Right lobe of liver (tissue), 6 donors: ENCODE measurements around the gene ANKRD31. TPM values are rescaled to one million over a fixed set of nuclear protein-coding genes. Genes with fewer than 3 reads are reported as not detected.
"Not testable (repeated sequence)": the region's sequence is repeated elsewhere in the genome, so short reads cannot be mapped to it uniquely, and the experiment has no call there.

ENCODE experiments used
- ATAC-seq, 4 donors: fragments of 200-7000 bp; cut with Tn5 transposase; one replicate each; pipeline ENCODE4 v1.9.1; 2020; ENCODE audit warnings: mild to moderate bottlenecking in 4 of 4, moderate library complexity in 4 of 4
- DNase-seq, 3 donors: peaks; one replicate each; pipeline ENCODE4 v3.0.0-alpha.2; 2020
- H3K27ac ChIP-seq, 3 donors: fragments of 200-600 bp; one replicate each; pipeline ENCODE4 v1.8.0; 2022
- H3K27me3 ChIP-seq, 2 donors: fragments of 200-600 bp; one replicate each; pipeline ENCODE4 v1.8.0; 2022
- H3K36me3 ChIP-seq, 4 donors: fragments of 200-600 bp; sonication (generic) in 1 of 4; one replicate each; pipeline versions ENCODE4 v1.5.1 to v1.8.0; 2017 to 2022; ENCODE audit warnings: control low read depth in 1 of 4
- H3K4me1 ChIP-seq, 4 donors: fragments of 200-600 bp; sonication (generic) in 1 of 4; one replicate each; pipeline versions ENCODE4 v1.5.1 to v1.8.0; 2017 to 2022; ENCODE audit warnings: control low read depth in 1 of 4
- H3K4me3 ChIP-seq, 3 donors: fragments of 200-600 bp; one replicate each; pipeline ENCODE4 v1.8.0; 2022
- H3K9me3 ChIP-seq, 4 donors: fragments of 200-600 bp; sonication (generic) in 1 of 4; one replicate each; pipeline versions ENCODE4 v1.5.1 to v1.8.0; 2017 to 2022; ENCODE audit warnings: control low read depth in 1 of 4
- CTCF ChIP-seq, 4 donors: fragments of 200-600 bp in 3 of 4; fragments of 450-650 bp in 1 of 4; IDR thresholded peaks; one replicate each; pipeline versions ENCODE4 v1.5.1 to v1.8.0; 2016 to 2022; ENCODE audit warnings: antibody characterized with exemption in 4 of 4, mild to moderate bottlenecking in 2 of 4
- POLR2A ChIP-seq: fragments of 450-650 bp; IDR thresholded peaks from one replicate; pipeline ENCODE4 v1.6.1; 2017; ENCODE audit warnings: antibody characterized with exemption, mild to moderate bottlenecking
- WGBS: methylation state at CpG from one replicate; pipeline ENCODE4 v1.1.6; 2018; ENCODE audit warnings: low coverage, low lambda C conversion rate; ENCODE audit not compliant: insufficient coverage; ENCODE audit errors: missing lambda C conversion rate; 5-methylcytosine and 5-hydroxymethylcytosine counted together
- intact Hi-C, 2 donors: fragments of 100-400 bp; cut with DNase I; formaldehyde crosslinking; loops; one replicate each; pipeline versions ENCODE4 v1.11.2 to v1.14.1; 2022
- total RNA-seq, 6 experiments: library from RNA; depleted of rRNA in 2 of 6; stranded (reverse); fragments of >200 nt in 2 of 6; fragmentation: NEBNext Ultra II Directional in 3 of 6; extraction: Animal tissue kit (Norgen Biotek cat#: 25700) in 3 of 6; gene quantifications; one replicate each; pipeline versions ENCODE4 v1.1.0 to v1.2.4, GENCODE V29; 2016 to 2023
- donor health status: DM: no; HTN: yes; CAD: no.
- donor health status: DM: no; HTN: no; CAD: no.
- donor health status: DM: no; HTN: no; CAD: no.
- donor health status: DM: no; HTN: yes; CAD: no.
- donor health status: DM: no; HTN: yes; CAD: no.

Gene ANKRD31
- total RNA-seq, 6 experiments from 2014 or later: 0.02 to 0.15 (median 0.12) TPM; not detected in 1

- peak in 1 of 4 donors; percentile 31 for ATAC-seq
- Histone ChIP-seq H3K4me1 (no peaks in the 10 kb centered on the region), H3K36me3 (no peaks in the 10 kb centered on the region), H3K9me3 (no peaks in the 10 kb centered on the region), H3K27me3 (no peaks in the 10 kb centered on the region), H3K27ac (no peak overlapping the region), H3K4me3 (no peak overlapping the region)
- intact Hi-C loops: no loop called here
- DNase-seq: no peak
- 90% methylated on average over 1 of the region's 1 CpG for WGBS
- no peak for TF ChIP-seq POLR2A
- peak in 1 of 4 donors; percentile 14 for TF ChIP-seq CTCF (IDR thresholded peaks at IDR 0.05)
Observed at GRCh38 chr5:75279321-75279720, 42.6 kb upstream of the ANKRD31 start.

DNA sequence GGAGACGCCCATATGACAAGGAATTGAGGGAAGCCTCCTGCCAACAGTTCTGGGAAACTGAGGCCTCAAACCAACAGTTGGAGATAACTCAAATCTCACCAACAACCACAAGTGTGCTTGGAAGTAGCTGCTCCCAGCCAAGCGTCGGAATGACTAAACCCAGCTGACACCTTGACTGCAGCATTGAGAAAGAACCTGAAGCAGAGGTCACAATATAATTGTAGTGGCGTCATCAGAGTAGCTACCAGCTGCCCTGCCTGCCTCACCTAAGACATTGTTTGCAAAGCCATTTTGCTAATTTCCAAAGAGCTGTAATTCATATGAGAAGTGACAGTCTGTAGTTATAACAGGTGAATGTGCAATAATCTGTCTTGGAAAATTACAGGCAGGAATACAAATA is 40.8 kb upstream of the ANKRD31 start:
- Histone ChIP-seq H3K27me3 (no peaks in the 10 kb centered on the region), H3K9me3 (no peaks in the 10 kb centered on the region), H3K4me1 (no peaks in the 10 kb centered on the region), H3K4me3 (no peak overlapping the region), H3K27ac (no peak overlapping the region), H3K36me3 (no peaks in the 10 kb centered on the region)
- DNase-seq (no peak), ATAC-seq (no peak)
- WGBS: 80% methylated on average over 4 of the region's 4 CpGs
- TF ChIP-seq POLR2A (no peak), CTCF (IDR thresholded peaks at IDR 0.05) (no peak)
- intact Hi-C loops: no loop called here

DNA sequence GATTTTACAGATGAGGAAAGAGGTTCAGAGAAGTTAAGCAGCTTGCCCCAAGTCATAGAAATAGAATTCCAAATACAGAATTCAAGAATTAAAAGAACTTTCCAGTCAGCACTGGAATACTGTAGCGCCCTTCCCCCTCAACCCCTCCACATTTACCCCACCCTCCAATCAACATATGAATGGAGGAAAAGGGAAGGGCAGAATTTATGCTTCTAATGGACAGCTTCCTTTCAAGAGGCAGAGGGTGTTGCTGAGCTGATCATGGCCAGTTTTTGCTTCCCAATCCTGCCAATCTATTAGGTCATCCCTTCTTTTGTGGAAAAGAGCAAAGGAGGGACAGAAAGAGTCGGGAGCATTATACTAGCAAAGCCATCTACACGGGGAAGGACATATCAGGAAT is 39.1 kb upstream of the ANKRD31 start:
- Histone ChIP-seq H3K9me3 (no peaks in the 10 kb centered on the region), H3K36me3 (no peaks in the 10 kb centered on the region), H3K27me3 (no peaks in the 10 kb centered on the region), H3K27ac (no peak overlapping the region), H3K4me3 (no peak overlapping the region), H3K4me1 (no peaks in the 10 kb centered on the region)
- 77% methylated on average over 3 of the region's 3 CpGs for WGBS
- DNase-seq (no peak), ATAC-seq (no peak)
- intact Hi-C loops: no loop called here
- TF ChIP-seq CTCF (IDR thresholded peaks at IDR 0.05) (no peak), POLR2A (no peak)

DNA sequence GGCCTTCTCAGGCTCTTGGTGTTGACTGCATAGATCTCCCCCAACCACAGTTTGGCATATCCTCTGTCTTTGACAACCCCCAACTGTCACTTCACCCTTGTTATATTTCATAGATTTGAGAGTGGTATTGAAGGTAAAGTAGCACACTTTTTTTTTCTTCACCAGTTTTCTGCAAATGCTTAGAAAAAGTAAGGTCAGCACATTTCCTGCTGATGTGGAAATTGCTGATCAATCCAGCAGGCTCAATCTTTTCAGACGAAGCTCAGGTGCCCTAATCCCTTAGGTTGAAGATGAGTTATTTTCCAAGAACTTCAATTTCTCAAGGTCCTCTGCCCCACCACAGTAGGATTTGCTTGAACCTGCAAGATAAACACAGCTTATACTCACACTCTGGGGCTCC is 38.5 kb upstream of the ANKRD31 start:
- DNase-seq (no peak), ATAC-seq (no peak)
- intact Hi-C loops: no loop called here
- H3K4me3 ChIP-seq: no peak overlapping the region
- H3K27me3 ChIP-seq: no peaks in the 10 kb centered on the region
- no peaks in the 10 kb centered on the region for H3K4me1 ChIP-seq
- TF ChIP-seq CTCF (IDR thresholded peaks at IDR 0.05) (no peak), POLR2A (no peak)
- H3K27ac ChIP-seq: no peak overlapping the region
- no peaks in the 10 kb centered on the region for H3K9me3 ChIP-seq
- 12% methylated on average over 1 of the region's 1 CpG for WGBS
- no peaks in the 10 kb centered on the region for H3K36me3 ChIP-seq

GRCh38 chr5:75274486-75274885 is 37.8 kb upstream of the ANKRD31 start:
- H3K4me3 ChIP-seq: no peak overlapping the region
- no peak for DNase-seq
- no peaks in the 10 kb centered on the region for H3K27me3 ChIP-seq
- no peaks in the 10 kb centered on the region for H3K36me3 ChIP-seq
- intact Hi-C loops: no loop called here
- H3K4me1 ChIP-seq: no peaks in the 10 kb centered on the region
- no peaks in the 10 kb centered on the region for H3K9me3 ChIP-seq
- no peak overlapping the region for H3K27ac ChIP-seq
- peak in 3 of 4 donors; percentile 53 to 75 (median 58) for ATAC-seq
- no peak for TF ChIP-seq POLR2A
- TF ChIP-seq CTCF (IDR thresholded peaks at IDR 0.05): no peak
- WGBS: 86% methylated on average over 1 of the region's 1 CpG

GRCh38 chr5:75270605-75271004 is 33.9 kb upstream of the ANKRD31 start:
- DNase-seq, H3K36me3 ChIP-seq, H3K9me3 ChIP-seq, intact Hi-C loops, H3K27me3 ChIP-seq, H3K4me1 ChIP-seq, H3K4me3 ChIP-seq, H3K27ac ChIP-seq, ATAC-seq: not testable (repeated sequence)
- WGBS: no CpG with 5 or more reads among the region's 31 CpGs
